HG03175 (cell line): ENCODE results near the gene CEP41.

Source experiments
- ATAC-seq: cut with Tn5 transposase; IDR thresholded peaks from one replicate; pipeline ENCODE4 v1.9.1; 2021; ENCODE audit warnings: mild to moderate bottlenecking, moderate library complexity; ENCODE audit not compliant: unreplicated experiment

Gene CEP41

DNA sequence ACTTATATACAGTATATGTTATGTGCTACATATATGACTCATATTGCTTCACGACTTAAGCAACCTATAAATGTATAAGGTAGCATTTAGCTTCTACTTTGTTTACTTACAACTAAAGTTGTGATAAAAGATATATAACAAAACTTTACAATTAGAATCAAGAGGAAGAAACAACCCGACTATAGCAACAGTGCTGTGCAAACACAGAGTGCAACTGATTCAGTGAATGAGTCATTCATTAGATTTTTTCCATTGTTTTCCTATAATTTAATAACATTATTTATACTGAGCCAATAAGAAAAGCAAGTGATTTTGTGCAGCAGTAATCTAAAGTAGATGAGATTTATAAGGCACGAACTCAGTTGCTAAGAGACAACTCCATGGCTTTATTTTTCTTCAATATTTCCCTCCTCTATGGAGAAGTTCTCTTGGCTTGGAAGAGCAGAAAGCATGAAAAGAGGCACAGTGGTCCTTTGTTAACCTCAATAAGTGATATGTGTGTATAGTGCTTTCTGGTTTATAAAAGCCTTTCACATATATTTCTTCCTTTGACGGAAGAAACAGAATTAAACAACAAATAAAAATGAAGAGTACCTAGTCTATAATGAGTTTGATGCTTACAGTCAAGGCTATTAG, 19.8 kb downstream of the CEP41 start:
- ATAC-seq, result no peak

DNA sequence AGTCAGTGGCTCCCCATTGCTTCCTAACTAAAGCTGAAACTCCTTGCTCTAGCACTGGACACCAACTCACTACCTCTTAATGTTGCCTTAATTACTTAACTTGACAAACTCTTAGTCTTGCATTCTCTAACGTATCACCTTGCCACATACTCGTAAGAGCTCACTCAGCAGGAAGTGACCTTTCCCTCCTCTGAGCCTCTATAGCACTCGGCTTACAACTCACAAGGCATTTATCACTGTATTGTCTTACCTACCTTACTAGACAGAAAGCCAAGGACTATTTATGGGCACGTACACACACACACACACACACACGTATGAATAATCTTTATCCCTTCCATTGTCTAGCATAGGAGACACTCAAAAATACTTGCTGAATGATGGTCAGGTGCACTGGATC, 21.2 kb downstream of the CEP41 start:
- ATAC-seq, result no peak

DNA sequence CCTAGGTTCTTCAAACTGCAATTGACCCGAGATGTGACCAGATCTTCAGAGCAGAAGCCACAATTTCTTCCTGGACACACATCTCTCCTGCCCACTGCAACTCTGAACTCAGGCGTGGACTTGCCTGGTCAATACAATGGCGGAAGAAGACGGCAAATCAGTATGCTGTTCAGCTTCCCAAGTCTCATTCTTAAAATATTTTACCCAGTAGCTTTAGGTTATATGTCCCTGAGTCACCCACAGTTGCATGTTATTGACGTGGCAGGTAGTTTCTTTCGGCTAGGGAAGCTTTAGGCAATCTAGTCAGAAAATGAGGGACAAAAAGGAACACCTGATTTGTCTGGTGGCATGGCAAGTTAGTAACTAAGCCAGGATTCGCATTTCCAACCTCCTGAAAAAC, 22.5 kb downstream of the CEP41 start:
- ATAC-seq, result no peak

DNA sequence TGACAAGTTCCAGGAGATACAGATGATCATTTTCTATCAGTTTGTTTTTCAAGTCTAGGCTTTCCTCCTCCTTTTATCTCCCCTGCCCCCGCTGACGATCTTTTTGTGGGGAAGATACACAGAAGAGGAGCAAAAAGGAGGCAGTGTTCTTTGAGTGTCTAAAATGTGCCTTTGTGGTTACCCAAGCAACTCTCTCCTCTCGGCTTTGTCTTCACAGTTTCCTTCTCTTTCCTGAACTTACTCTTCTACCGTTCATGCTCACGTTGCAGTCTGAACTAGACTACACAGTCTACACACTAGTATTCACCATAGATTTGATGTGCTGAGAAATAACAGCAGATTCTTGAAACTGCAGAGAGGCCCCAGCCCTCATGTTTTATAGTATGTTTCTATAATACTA, 23.6 kb downstream of the CEP41 start:
- ATAC-seq, result no peak

DNA sequence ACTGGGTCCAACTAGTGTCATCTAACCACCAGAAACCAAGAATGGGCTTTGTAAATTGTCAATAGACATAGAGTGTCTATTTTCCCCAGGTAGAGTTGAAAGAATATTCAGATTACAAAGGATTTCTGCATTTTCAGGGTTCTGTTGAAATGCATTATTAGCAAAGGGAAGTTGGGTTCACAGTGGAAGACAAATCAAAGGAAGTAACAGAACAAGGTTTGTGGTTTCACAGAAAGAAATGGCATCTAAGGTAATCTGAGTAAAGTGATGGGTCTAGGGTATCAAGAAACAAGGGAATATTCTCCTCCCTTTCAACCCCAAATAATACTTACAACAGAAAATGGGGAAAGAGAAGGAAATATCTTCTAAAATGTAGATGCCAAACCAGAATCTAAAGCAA, 25.8 kb downstream of the CEP41 start:
- no peak for ATAC-seq

DNA sequence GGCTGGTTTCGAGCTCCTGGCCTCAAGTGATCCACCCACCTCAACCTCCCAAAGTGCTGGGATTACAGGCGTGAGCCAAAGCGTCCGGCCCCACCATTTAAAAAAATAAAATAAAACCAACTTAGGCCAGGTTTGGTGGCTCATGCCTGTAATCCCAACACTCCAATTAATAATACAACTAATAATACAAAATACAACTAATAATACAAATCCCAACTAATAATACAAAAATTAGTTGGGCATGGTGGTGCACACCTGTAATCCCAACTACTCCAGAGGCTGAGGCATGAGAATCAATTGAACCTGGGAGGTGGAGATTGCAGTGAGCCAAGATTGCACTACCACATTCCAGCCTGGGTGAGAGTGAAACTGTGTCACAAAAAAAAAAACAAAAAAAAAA, 27.6 kb downstream of the CEP41 start:
- no peak for ATAC-seq

DNA sequence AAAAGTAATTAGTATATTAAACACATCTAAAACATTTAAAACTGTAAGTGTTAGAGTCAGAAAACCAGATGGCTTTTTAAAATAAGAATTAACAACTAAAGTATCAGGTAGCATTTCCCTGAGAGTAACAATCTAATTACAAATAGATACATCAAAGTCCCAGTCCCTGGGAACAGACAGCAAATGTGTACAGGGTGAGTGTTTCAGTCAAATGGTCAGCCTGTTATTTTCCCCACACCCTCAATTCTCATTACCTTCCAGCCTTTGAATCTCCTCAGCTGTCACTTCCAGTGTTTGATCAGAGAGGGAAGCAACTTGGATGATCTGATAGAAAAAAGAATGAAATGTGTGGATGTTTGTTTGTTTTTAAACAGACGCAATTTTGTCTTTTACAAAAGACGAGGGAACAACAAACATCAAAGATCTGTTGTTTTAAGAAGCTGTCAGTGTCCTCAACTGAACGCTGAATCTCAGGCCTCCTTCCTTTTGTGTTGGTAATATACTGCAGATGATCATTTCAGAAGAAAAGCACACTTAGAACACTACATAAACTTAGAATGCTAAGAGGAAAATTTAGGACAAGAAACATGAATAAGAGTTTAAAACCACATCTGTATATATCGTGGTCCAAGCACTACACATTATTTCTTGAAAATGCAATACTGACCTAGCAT, 29.8 kb downstream of the CEP41 start:
- no peak for ATAC-seq

DNA sequence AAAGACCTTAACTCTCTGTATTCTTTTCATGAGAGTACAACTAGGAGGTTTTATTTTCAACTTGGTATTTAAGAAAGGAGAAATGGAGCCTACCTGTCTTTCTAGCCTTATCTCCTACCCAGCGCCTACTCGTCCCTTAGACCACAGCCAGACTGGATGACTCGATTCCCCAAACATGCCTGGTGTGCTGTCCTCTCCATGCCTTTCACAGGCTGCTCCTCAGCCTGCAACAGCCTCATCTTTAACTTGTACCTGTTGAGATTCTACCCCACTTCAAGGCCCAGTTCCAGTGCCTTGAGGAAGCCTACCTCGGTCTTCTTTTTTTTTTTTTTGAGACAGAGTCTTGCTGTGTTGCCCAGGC, 31.1 kb downstream of the CEP41 start:
- ATAC-seq, result no peak

DNA sequence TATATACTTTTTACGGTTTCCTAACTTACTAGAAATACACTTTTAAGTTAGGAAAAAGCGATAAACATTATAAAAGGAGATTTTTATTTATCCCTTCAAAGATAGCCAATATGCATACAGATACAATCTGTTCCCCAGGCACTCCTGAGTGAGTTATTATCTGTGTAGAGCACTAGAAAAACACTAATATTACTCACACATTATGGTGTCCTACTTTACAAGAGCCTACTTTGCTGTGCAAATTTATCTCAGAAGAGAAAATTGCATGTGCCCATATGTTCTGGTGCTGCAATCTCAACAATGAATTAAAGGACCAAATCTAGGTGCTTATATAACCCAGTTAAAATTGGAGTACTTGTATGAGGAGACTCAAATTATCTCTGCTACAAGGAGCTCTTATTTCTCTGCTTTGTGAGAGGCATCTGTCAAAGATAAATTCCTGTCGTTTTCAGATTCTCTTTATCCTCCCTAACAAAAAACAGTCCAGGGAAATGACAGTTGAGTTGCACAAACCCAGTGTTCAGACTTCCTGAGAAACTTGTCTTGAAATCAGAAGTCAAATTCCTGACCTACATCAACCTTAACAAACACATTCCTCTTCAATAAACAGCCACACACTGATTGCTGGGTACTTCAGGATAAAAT, 31.6 kb downstream of the CEP41 start:
- no peak for ATAC-seq

DNA sequence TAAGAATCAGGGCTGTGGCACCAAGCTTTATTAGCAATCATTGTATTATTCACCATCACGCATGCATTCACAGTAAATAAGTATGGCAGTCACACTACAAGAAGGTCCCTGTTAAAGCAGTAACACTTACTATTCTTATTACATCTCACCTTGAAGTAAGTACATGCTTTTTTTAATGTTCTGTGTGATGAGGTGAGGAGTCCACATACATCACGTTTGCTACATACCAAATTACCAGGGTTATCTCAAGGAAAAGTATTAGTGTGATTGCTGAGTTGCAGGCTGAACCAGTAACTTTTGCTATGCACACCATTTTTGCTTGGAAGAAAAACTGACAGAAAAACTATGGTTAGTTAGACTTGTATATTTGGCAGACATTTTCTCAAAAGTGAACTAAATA, 35.8 kb downstream of the CEP41 start:
- no peak for ATAC-seq

DNA sequence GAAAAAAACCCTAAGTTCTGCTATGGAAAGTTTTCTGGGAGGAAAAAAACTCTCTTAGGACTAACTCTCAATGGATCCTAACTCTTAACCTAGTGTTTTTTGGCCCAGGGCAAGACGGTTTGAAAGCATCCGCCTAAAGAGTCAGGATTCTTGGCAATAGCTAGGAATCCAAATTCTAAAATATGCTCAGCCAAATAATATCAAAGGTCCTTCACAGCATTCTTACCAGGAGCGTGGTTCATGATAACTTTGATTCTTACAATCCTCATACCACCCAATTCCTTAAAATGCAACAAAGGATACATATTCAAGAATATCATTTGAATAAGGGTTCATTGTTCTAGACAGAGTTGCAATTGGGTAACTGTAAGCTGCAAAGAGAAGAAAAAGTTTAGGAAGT, 39.2 kb downstream of the CEP41 start:
- no peak for ATAC-seq

DNA sequence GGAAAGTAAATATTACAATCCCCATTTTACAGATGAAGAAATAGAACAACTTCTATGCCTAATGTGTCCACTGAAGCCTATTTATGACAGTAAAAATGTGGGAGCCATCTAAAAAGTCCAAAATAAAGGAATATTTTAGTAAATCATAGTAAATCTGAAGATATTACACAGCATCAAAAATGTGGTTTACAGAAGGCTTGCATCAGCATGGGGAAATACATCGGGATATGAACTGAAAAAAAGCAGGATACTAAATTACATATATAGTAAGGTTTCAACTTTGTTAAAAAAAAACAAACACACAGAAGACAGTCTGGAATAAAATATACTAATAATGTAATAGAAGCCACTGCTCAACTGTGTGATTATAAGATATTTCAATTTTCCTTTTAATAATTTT, 39.7 kb downstream of the CEP41 start:
- ATAC-seq, result no peak

DNA sequence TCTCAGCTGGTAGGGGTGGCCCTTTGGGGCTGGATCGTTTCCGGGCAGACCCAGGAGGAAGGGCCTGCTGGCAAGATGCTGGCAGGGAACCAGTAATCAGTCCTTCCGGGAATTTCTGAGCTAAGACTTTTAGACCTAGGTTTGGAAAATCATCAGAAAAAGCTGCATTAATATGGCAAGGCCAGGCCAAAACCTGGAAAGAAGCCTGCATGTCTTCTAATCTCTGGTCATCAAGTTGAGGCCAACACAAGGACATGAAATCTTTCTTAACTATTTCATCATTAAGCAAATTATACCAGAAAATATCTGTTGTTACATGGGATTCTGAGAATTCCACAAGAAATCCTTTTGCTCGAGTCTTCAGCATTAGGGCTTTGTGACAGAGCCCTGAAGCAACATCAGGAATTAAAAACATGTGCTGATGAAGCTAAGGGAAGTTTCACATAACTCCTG, 40.7 kb downstream of the CEP41 start:
- no peak for ATAC-seq

DNA sequence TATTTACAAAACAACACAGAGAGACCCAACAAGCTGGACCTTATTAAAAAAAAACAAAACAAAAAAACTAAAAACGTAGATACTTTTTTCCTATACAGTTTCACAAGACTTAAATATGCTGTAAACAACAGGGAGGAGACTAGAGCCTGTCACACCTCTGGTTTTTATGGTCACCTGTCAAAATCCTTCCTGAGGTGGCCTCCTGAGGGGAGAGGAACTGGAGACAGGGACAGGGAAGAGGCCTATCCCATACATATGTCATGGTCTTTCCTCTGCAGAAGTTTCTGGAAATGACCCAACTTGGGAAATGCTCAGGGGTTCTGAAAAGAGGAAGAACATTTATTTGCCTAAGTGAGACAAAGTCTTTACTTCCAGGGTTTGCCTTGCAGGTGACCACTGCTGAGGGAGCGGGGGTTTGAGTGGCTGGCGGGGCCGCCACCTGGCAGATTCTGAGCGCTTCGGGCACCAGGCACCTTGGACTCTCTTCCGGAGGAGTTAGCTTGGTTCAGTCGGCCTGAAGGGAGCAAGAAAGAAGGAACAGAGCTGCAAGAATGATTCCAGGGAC, 42.2 kb downstream of the CEP41 start:
- no peak for ATAC-seq

DNA sequence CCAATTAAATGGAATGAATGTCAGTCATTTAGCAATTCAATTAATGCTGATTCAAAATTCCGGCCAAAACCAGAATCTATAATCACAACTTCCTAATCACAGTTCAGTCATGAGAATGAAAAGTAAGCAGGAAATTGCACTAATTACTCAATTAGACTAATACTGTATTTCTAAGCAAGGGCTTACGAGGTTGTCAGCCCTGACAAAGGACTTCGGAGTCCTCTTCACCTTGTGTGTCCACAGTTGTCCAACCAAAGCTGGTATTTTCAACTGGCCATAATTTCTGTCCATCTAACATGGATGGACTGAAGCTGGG, 43.1 kb downstream of the CEP41 start:
- ATAC-seq, result no peak

DNA sequence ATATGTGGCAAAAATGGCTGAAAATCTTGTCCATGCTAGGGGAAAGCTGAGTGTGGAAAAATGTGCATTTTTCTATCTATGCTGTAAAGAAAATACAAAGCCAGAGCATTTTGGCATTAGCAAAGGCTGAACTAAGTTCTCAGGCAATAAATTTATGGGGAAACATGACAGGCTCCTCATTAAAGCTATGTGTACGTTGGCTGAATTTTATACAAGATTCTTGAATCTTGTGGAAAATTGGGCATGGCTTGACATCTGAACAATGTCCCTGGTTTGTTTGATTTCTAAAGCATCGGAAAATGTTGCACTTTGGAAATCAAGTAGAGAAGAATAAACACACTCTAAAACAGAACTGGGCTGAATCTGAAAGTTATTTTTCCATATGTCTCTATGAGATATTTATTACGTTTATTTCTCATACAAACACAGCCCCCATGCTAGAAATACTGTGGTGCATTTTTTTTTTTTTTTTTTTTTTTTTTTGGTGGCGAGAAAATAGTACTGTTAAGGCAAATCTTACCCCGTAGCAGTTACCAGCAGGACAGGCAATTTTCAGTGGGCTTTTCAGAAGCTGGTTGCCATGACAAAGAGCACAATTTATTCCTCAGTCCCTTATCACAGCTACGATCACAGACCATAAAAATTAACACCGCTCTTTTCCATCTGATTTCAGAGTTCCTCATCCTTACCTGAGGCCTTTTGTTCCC, 43.6 kb downstream of the CEP41 start:
- no peak for ATAC-seq

DNA sequence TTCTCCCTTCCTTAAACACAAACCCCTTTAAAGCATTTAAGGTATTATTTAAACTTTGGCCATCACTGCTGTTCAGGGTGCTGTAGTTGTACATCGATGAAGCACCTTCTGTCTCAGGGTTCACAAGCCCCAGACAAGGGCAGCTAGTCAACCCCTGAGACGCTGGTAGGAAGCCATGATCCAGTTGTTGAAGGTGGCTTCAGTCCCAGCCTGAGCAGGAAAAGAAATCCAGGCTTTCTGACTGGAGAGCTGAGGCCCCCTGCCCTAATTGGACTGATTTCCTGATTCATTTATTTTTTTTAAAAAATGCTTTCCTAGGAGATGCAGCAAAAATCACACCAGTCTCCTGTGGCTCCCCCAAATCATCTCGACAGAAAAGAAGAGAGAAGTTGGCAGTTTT, 44.7 kb downstream of the CEP41 start:
- ATAC-seq, result no peak

DNA sequence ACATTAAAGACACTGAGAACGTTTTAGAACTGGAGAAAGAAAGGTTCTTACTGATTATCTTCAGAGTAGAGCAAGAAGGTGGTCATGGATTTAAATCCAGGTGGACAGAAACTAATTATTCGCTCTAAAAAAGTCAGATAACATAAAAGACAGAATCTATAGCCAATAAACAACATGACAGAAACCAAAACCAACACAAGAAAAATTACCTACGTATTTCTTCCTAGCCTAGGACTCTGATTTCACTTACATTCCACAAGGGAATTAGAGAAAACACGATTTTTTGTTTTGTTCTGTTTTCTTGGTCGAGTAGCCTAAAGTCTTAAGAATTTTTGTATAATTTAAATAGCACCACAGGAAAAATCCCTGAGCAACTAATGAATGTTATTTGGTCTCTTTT, 45.4 kb downstream of the CEP41 start:
- ATAC-seq, result no peak

DNA sequence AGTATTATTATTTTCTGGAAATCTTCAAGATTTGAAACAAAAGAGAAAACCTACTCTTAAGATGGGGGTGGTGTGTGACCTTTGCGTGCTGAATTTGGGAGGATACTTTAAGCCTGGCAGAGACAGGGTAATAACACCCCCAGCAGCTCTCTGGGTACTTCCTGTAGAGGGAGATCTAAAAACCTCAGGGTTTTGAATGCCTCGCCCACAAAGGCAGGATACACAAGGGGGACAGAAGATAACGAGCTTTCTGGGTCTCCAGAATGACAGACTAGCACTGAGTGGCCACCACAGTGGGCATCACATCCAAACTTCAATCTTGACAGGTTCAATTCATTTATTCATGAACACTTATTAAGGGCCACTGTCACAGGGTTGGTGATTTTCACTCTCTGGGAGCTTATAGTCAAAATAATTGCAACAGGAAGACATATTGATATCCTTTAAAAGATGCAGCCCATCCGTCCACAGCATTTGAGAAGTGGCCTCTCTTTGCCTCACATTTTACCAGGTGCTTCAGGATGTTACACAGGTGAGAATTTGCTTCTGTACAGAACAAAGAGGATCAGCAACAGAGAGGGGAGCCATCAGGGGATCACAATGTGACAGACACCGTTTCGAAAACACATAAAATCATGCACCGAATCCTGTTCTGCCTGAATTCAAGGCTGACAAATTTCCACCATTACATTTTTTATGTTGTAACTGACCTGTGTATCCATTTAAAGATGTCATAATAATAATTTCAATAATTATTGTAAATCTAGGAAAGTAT, 46.2 kb downstream of the CEP41 start:
- no peak for ATAC-seq

DNA sequence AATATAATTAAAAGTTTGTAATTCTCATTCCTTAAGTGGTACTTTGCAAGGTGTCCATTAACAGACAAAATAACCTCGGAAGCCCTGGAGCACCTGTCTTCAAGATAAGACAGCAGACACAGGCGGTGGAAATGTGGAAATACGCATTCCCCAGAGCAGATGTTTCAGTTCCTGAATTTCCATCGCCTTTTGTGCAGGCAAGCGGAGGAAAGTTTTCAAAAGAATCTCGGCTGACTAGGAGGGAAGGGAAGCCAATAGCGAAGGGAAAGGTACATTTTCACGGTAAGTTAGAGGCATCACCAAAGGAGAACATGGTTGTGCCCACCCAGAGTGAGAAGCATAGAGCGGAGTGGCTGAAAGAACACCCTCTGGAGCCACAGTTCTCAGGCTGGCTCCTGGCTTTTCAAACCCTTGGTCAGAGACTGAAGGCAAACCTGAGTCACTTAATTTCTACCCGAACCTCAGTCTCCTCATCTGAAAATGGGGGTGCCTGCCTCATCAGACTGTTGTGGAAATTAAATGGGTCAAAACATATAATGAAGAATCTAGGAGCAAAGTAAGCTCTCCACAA, 46.9 kb downstream of the CEP41 start:
- ATAC-seq, result no peak

DNA sequence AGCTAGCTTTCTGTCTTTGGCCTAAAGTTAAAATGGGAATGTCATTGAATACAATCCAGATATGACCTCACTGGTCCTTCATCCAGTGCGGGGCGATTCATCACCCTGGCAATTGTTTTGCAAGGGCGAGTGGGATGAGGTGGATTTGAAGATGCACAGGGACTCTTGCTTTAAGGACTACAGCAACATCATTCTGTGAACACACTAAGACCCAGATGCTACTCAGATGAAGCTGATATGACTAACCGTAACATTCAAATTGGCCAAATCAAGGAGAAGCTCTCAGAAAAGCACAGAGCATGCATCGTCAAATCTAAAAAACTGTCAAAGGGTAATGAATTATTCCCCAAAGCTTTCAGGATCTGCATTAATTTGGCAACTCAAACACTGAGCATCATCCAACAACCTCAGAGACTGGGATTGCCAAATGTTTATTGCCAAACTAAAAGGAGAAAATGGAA, 47.7 kb downstream of the CEP41 start:
- ATAC-seq, result no peak
